RCC 7860 (cell line): ENCODE data around the gene DELE1.
"Not testable (repeated sequence)": the region's sequence is repeated elsewhere in the genome, so short reads cannot be mapped to it uniquely, and the experiment has no call there.

Source experiments
- DNase-seq: peaks from one replicate; pipeline ENCODE4 v3.0.0-alpha.2; 2015; ENCODE audit warnings: low spot score
- FAIRE-seq: peaks from 2 replicates; lab custom pipeline; 2012; peaks lifted over from hg19 to GRCh38; lab: Jason Lieb, UNC

DELE1 gene

GRCh38 chr5:141883892-141884318 lies 39.8 kb upstream of the DELE1 start:
- FAIRE-seq: no peak
- DNase-seq: no peak

- no peak for FAIRE-seq
These were observed 34.3 kb upstream of the DELE1 start for GRCh38 chr5:141889282-141889871.

GRCh38 chr5:141890429-141890828 lies 33.2 kb upstream of the DELE1 start:
- FAIRE-seq, DNase-seq: not testable (repeated sequence)

More at GRCh38 chr5:141889282-141889871, 34.3 kb upstream of the DELE1 start:
- DNase-seq: no peak

- DNase-seq (no peak), FAIRE-seq (no peak)
These were observed 26.2 kb upstream of the DELE1 start for GRCh38 chr5:141897425-141897824.

GRCh38 chr5:141898448-141899049 lies 25.1 kb upstream of the DELE1 start:
- no peak for FAIRE-seq
- no peak for DNase-seq

GRCh38 chr5:141902015-141902814 lies 21.5 kb upstream of the DELE1 start:
- FAIRE-seq (no peak), DNase-seq (no peak)

- DNase-seq: no peak
- no peak for FAIRE-seq
These were observed 20.4 kb upstream of the DELE1 start for GRCh38 chr5:141903261-141903660.

GRCh38 chr5:141904551-141904950 lies 19.1 kb upstream of the DELE1 start:
- FAIRE-seq: no peak
- DNase-seq: no peak

- no peak for DNase-seq
- FAIRE-seq: no peak
These were observed 17.2 kb upstream of the DELE1 start for GRCh38 chr5:141906517-141906916.

- FAIRE-seq: no peak
- DNase-seq: no peak
These were observed 16.7 kb upstream of the DELE1 start for GRCh38 chr5:141906972-141907371.

GRCh38 chr5:141908796-141909195 lies 14.9 kb upstream of the DELE1 start:
- FAIRE-seq (no peak), DNase-seq (no peak)

GRCh38 chr5:141909212-141909611 lies 14.5 kb upstream of the DELE1 start:
- FAIRE-seq (no peak), DNase-seq (no peak)

- DNase-seq (no peak), FAIRE-seq (no peak)
These were observed 13.4 kb upstream of the DELE1 start for GRCh38 chr5:141910271-141910673.

- DNase-seq: no peak
- no peak for FAIRE-seq
These were observed 10.0 kb upstream of the DELE1 start for GRCh38 chr5:141913560-141914198.

GRCh38 chr5:141914199-141914743 lies 9.4 kb upstream of the DELE1 start:
- no peak for DNase-seq
- no peak for FAIRE-seq

- DNase-seq: no peak
- no peak for FAIRE-seq
These were observed 8.9 kb upstream of the DELE1 start for GRCh38 chr5:141914797-141915196.

GRCh38 chr5:141915881-141916336 lies 7.8 kb upstream of the DELE1 start:
- FAIRE-seq (no peak), DNase-seq (no peak)

- FAIRE-seq (no peak), DNase-seq (no peak)
These were observed 7.1 kb upstream of the DELE1 start for GRCh38 chr5:141916522-141916921.

- FAIRE-seq (no peak), DNase-seq (no peak)
These were observed 5.9 kb upstream of the DELE1 start for GRCh38 chr5:141917760-141918159.

GRCh38 chr5:141919218-141920119 lies 4.2 kb upstream of the DELE1 start:
- DNase-seq: no peak
- FAIRE-seq: no peak
